Inferior parietal cortex (tissue), 1 donor: ENCODE results near the gene IL13.

Source experiments
- DNase-seq: peaks from one replicate; pipeline ENCODE4 v3.0.0-alpha.2; 2016; ENCODE audit errors: extremely low spot score

The IL13 gene

DNA sequence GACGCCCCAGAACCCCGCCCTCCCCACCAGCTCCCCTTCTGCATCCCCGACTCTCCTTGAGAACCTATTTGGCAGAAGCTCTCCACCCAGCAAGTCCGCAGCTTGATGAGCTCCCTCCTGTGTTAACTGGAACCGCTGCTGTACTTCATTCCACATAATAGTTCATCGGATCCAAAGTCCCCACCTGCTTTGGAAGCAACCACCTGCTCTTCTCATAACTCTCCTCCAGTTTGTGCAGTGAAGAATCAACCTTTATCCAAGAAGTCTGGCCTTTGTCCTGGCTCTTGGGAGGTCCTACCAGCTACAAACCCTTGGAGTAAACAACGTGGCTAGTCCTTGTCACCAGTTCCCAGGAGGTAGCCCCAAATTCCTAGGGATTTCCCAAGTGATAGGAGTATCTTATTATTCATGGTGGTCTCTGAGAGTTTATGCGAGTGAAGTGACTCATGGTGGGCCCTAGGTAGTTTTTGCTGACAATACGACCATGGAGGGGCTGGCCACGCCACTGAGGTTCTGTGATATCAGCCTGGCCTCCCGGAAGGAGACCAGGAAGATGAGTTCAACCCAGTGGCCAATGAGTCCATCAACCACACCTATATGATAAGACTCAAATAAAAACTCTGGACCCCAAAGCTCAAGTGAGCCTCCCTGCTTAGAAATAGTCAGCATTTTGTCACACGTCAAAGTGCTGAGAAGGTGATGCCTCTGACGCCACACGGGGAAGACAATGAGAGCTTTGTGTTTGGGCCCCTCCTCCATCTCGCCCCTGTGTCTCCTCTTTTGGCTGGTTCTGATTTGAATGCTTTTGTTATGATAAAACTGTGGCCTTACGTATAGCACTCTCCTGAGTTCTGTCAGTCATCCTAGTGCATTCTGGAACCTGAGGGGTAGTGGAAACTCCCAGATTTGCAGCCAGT is 12.3 kb downstream of the IL13 start:
- no peak for DNase-seq

DNA sequence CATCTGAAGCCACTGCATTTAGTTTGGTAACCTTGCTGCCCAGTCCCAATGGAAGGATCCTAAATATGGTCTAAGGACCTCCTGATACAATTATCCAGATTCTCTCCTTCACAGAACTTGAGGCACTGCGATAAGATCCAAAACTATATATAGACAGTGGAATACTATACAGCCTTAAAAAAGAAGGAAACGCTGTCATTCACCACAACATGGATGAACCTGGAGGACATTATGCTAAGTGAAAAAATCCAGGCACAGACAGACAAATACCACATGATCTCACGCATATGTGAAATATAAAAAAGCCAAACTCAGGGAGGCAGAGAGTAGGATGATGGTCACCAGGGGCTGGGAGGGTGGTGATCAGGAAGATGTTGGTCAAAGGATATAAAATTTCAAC is 13.0 kb downstream of the IL13 start:
- DNase-seq, result no peak

DNA sequence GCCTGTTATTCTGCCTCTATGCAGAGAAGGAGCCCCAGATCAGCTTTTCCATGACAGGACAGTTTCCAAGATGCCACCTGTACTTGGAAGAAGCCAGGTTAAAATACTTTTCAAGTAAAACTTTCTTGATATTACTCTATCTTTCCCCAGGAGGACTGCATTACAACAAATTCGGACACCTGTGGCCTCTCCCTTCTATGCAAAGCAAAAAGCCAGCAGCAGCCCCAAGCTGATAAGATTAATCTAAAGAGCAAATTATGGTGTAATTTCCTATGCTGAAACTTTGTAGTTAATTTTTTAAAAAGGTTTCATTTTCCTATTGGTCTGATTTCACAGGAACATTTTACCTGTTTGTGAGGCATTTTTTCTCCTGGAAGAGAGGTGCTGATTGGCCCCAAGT is 15.5 kb downstream of the IL13 start:
- DNase-seq, result no peak

DNA sequence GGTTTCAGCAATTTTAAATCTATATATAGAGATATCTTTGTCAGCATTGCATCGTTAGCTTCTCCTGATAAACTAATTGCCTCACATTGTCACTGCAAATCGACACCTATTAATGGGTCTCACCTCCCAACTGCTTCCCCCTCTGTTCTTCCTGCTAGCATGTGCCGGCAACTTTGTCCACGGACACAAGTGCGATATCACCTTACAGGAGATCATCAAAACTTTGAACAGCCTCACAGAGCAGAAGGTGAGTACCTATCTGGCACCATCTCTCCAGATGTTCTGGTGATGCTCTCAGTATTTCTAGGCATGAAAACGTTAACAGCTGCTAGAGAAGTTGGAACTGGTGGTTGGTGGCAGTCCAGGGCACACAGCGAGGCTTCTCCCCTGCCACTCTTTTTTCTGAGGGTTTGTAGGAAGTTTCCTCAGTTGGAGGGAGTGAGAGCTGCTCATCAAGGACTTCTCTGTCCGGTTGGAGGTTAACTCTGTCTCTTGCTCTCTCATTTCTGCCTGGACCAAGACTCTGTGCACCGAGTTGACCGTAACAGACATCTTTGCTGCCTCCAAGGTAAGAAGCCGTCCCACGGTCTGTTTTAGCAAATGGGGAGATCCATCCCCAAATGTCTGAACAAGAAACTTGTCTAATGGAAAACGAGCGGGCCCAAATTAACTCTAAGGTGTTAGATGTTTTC is 16.1 kb downstream of the IL13 start, which contains the start of gene IL4:
TSS of gene IL4 (plus strand) at position 51 of the 692 bp plus-strand sequence. CDS start at position 113, 62 bp downstream.
- no peak for DNase-seq

DNA sequence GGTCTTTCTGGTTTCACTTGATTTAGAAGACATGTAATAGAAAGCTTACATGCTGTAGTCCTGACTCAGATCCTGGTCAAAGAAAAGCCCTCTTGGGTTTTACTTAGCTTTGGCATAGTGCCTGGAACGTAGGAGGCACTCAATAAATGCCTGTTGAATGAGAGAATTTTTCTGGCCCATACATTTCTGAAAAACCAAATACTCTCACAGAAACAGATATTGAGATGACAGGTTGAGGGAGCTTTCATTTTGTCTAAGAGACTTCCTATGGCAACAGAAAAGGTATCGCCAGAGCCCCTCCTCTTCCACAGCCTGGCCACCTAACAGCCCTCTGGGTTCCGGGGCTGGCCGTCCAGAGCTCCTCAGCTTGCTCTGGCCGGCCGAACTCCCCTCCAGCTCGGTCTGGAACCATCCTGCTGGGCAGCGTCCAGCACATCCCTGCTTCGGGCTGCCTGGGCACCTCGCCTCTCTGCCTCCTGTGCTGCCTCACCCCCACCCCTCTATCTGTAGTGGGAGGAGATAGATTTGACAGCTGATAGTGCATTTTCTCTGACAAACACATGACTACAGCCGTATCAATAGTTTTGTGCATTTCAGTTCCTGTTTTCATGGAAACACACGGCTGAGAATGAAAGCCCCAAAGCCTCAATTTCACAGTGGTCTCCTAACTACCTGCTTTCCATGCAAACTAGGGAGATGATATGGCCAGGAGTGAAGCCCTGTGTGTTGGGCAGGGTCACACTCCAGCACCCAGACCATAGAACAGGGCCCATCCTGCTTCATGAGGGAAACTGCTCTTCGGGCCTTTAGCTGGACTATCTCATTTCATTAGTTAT is 16.9 kb downstream of the IL13 start:
- DNase-seq, result no peak

DNA sequence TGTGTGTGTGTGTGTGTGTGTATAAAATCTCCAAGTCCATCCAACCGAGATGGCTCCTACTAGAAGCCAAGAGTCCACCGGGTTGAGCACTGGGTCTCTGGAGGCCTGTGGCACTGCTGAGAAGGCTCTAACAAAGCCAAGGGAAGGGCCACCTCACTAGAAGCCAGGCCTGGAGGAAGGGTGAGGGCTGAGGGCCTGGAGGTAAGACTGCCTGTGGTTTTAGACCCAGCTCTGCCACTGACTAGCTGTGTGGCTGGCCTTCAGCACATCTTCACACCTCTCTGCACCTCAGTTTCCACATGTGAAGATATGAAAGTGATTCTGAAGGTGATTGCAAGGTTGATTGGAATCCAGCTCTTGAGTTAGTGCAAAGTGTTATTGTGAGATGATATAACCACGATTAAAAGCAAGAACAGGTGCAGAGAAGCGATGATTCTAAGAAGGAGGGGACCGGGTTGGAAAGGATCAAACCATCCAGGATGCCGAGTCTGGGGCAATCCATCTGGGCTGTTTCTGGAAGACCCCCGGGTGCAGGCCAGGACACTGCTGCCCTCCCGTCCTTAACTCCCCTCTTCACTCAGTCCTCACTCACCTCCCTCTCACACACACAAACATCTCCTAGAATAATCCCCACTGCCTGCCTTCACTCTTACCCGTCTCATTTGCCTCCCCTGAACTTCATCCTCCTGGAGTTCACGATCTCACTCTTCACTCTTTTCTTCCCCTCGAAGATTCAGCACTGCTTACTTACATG is 18.1 kb downstream of the IL13 start:
- DNase-seq, result no peak

DNA sequence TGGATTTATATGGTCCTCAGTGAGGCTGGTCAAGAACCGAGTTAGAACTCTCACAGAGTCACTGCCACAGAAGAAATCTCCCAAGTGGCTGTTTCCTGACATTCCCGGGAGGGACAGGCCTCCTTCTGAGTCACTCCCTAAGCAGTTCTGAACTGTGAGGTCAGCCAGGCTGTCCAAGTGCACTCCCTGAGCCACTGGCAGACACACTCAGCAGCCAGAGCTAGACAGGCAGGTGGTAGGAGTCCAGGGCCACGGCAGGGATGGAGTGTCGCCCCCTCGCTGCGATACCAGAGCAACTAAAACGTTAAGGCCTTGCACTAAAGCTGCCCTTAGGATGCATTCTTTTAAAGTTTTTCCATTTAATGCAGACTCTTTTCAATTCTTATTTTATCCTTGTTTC is 19.2 kb downstream of the IL13 start:
- no peak for DNase-seq

DNA sequence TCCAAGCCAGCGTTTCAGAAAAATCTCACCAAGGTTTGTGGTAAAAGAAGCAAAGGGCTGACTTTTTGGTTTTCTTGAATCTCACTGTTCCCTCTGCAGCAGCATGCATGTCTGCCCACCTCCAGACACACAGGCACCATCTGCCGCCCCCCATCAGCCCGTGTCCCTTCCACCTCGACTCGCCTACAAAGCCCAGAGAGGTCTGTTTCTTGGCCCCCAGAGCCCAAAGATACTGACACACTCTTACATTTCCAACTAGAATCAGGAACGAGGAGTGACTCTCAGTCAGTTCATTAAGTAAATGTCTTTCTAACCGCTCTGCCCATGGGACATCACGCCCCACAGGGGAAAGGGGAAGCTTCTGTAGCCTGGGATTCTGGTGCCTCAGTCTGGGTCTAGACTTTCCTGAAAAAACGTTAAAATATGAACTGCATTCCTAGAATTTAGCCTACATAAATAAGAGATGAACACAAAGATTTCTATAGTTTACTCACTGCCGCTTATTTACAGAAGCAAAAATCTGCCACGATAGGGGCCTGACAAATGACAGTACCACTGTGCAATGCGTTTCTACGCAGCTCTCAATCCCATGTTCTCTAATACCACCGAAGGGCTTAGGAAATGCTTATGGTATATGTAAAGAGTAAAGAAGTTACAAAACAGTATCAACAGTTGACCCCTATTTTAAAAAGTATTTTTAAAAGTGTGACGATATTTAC is 19.9 kb downstream of the IL13 start:
- DNase-seq, result no peak

DNA sequence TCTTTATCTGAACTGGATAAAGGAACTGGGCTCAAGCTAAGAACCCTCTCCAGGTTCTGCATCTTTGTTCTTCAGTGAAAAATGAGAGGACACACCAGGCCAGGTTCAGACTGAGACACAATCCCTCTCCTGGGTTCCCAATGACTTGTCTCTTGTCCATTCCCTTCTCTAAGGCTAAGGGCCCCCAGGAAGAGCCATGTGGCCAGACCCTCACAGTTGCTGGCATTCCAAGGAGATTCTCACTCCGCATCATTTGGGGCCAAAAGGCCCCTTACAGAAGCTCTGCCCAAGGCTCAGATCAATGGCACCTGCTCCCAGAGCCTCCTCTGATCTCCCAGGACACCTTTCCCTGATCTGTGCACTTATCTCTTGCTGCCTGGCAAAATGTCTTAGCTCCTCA is 20.8 kb downstream of the IL13 start:
- no peak for DNase-seq

DNA sequence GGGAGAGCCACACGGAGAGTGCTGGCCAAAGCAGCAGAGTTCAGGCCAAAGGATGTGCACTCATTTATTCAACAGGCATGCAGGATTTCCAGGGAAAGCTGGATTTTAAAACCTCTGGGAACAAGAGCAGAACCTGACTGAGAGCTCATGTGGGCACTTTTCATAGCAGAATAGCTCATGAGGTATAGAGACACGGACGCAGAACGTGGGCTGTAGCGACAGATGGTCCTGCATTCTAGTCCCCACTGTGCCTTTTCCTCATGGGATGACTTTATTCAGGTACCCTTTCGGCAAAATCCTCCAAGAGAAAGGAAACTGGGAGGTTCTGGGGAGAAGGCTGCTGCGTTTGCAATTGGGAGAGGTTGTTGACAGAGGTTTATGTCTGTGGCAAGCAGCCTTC is 21.2 kb downstream of the IL13 start:
- no peak for DNase-seq

DNA sequence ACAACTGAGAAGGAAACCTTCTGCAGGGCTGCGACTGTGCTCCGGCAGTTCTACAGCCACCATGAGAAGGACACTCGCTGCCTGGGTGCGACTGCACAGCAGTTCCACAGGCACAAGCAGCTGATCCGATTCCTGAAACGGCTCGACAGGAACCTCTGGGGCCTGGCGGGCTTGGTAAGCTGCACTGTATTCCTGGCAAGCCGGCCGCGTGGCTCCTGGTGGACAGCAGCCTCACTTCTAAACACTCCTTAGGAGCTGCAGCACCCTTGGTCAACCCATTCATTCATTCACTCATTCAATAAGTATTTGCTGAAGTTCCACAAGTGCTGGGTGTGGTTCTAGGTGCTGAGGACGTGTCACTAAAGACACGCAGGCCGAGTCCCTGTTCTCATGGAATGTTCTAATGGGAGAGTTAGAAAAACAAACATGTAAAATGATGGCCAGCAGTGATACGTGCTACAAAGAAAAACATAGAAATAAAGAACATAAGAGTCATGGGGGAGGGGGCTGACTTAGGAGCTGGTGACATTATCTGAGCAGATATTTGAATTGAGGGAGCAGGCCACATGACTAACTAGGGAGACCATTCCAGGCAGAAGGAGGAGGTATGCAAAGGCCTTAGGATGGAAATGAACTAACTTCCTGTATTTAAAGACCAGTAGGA is 21.9 kb downstream of the IL13 start:
- DNase-seq, result no peak

DNA sequence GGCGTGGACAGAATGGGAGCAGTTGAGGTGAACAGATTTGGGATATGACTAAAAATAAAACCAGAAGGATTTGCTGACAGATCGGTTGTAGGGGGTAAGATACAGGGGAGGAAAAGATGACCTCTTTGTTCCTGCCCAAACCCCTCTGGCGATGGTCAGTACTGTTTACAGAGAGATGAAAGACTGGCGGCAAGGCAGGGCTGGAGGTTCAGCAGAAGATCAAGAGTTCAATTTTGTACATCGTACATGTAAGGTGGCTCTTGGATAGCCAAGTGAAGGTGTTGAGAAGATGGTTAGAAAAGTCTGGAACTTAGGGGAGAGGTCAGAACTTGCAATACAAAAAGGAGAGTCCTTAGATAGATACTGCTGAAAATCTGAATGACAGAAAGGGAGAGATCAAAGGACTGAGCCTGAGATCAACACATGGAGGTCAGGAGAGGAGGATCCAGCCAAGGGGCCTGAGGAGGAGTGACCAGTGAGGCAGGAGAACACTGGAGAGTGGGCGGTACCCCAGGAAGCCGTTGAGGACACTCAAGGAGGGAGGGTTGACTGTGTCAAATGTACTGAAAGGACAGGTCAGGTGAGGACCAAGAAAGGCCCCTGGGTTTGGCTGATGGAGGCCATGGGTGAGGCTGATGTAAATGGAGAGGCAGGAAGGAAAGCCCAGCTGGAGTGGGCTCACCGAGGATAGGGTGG is 23.0 kb downstream of the IL13 start:
- no peak for DNase-seq

DNA sequence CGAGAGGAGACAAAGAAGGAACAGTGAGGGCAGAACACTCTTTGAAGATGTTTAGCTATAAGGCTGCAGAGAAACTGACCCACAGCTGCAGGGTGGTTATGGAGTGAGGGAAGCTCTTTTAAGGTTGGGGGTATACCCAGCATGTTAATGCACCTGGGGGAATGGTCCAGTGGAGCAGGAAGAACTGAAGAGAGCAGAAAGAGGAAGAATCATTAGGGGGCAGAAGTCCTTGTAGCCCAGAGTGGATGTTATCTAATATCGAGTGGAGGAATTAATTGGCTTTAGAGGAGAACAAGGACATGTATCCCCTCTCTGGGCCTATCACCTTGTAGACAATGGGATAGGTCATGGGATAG is 23.5 kb downstream of the IL13 start:
- no peak for DNase-seq

DNA sequence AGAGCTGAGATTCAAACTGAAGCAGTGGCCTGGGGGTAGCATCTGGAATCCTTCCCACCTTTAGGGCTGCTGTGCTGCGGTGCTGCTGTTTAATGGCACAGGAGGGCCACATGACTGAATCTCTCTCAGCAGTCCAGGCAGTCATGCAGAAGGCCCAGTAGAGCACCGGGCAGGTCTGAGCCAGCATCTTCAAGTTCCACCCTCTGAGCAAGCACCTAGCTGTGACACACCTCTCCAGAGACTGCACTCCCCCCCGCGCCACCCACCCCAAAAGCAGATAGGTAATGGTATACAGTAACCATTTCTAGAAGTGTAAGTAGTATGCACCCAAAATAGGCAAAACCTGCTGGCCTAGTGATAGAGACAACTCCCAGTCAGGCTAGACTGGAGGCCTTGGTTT is 24.0 kb downstream of the IL13 start:
- DNase-seq, result no peak

DNA sequence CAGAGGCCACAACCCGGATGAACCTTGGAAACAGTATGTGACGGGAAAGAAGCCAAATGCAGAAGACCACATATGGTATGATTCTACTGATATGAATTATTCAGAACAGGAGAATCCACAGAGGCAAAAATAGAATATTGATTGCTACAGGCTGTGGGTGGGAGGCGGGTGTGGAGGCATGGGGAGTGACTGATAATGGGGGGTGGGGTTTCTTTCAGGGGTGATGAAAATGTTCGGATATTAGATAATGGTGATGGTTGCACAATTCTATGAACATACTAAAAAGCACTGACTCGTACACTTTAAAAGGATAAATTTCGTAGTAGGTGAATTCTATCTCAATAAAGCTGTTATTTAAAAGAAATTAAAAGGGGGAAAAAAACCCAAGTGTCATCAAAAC is 26.5 kb downstream of the IL13 start:
- DNase-seq, result no peak

DNA sequence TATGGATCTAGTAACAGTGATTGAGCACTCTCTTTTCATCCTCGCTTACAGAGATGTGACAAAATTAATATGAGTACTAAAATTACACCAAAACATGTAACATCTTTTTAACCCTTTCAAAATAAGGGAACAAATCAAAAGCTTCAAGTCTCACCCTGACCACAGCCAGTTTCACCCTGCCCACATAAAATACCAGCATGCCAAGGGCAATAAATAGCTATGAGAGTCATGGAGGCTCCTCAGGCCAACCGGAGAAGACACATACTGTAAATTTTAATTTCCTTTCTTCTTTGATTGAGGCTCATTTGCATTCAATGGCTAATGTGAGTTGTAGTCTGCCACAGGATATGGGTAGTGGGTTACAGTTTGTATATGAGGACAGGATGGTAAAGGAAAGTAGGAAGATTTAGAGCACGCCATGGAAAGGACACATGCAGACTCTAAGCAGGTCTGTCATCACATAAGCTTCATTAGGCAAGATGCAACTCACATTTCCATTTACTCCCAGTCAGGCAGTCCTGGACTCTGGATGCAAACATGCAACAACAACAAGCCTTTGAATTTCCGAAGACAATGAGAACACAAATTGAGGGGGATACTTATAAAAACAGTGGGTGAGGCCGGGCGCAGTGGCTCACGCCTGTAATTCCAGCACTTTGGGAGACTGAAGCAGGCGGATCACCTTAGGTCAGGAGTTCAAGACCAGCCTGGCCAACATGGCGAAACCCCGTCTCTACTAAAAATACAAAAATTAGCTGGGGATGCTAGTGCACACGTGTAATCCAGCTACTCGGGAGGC is 27.1 kb downstream of the IL13 start:
- no peak for DNase-seq

DNA sequence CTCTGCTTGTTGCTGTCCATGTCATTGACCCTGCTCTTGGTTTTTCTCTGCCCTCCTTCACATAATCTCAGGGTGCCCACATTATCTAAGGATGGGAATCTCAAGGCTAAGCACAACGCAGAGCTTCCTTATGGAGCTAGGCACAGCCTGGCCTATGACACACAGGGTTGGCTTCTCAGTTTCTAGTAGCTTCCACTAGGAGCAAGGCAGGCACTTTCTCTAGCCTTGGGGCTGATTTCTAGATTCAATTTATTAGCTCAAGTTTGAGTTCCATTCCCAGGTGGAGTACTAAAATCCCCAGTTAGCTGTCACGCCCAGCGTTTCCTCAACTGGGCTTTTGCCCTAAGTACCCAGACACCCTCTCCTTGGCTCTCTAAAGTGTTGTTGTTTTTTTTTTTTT is 28.2 kb downstream of the IL13 start:
- DNase-seq, result no peak

DNA sequence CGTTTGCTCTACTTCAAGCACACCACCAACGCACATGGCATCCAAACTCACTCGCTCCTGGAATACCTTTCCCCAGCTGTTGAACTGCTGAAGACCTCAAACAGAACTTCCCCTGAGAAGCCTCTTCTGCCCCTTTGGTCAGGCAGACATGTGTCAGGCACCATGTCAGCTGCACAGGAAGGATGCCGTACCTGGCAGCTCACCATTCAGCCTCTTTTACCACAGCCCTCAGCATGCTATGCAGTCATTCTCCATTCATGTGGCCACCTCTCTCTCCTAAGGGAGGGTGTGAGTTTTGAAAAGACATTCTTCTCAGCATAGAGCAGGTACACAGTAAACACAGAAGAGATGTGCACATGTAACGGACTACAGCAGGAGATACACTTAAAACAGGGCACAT is 30.0 kb downstream of the IL13 start:
- DNase-seq, result no peak
